ENCODE results near the gene SLAMF8. TPM values are rescaled to one million over a fixed set of nuclear protein-coding genes. Genes with fewer than 3 reads are reported as not detected.
A peak's percentile ranks its signal among the peaks of the same experiment; 100 is the strongest.

SLAMF8 gene
- total RNA-seq, 1 experiment from 2014 or later: not detected

- Mint-ChIP-seq H3K36me3 (ENCODE audit: insufficient read depth, unreplicated experiment) (no peaks in the 10 kb centered on the region), H3K4me3 (ENCODE audit: unreplicated experiment) (no peak overlapping the region), H3K9me3 (ENCODE audit: unreplicated experiment) (no peaks in the 10 kb centered on the region), H3K4me1 (ENCODE audit: insufficient read depth, unreplicated experiment) (peaks cover 14% of the 10 kb centered on the region), H3K27ac (ENCODE audit: low read depth, unreplicated experiment) (no peak overlapping the region), H3K27me3 (ENCODE audit: insufficient read depth, unreplicated experiment) (no peaks in the 10 kb centered on the region)
- DNase-seq (ENCODE audit: unreplicated experiment): peak; percentile 71
- no TSS peak for BruUV-seq (replicated peaks)
- ChIA-PET POLR2A (interaction anchor here (2.6 to 6.1 kb wide), 3 partner anchors 8 to 26 kb away, joined by 9 to 82 read pairs (median 53); no protein-coding TSS in a partner anchor), CTCF (interaction anchor here (0.6 to 9.4 kb wide), 9 partner anchors 13 to 1179 kb away, joined by 3 to 164 read pairs (median 6); partner anchors contain the start of gene FCRL6)
- TF ChIP-seq CTCF (IDR thresholded peaks at IDR 0.05; ENCODE audit: unreplicated experiment): no peak
- intact Hi-C loops (cut with micrococcal nuclease): no loop called here
Observed at GRCh38 chr1:159877695-159878444, 51.2 kb downstream of the SLAMF8 start.

GRCh38 chr1:159879136-159879535 is 52.5 kb downstream of the SLAMF8 start:
- TF ChIP-seq CTCF (IDR thresholded peaks at IDR 0.05; ENCODE audit: unreplicated experiment): no peak
- POLR2A ChIA-PET: interaction anchor here (0.6 to 6.1 kb wide), 7 partner anchors 10 to 246 kb away, joined by 3 to 82 read pairs (median 3); partner anchors contain the start of gene DUSP23
- Mint-ChIP-seq H3K27me3 (ENCODE audit: insufficient read depth, unreplicated experiment) (no peaks in the 10 kb centered on the region), H3K27ac (ENCODE audit: low read depth, unreplicated experiment) (no peak overlapping the region), H3K4me1 (ENCODE audit: insufficient read depth, unreplicated experiment) (peaks cover 14% of the 10 kb centered on the region), H3K9me3 (ENCODE audit: unreplicated experiment) (no peaks in the 10 kb centered on the region), H3K36me3 (ENCODE audit: insufficient read depth, unreplicated experiment) (no peaks in the 10 kb centered on the region), H3K4me3 (ENCODE audit: unreplicated experiment) (no peak overlapping the region)
- intact Hi-C loops (cut with micrococcal nuclease): no loop called here
- DNase-seq (ENCODE audit: unreplicated experiment): no peak
- BruUV-seq (replicated peaks): no TSS peak
- CTCF ChIA-PET: interaction anchor here (0.6 to 9.4 kb wide), 12 partner anchors 8 to 732 kb away, joined by 3 to 164 read pairs (median 6); partner anchors contain the start of genes FCRL6 and TAGLN2

GRCh38 chr1:159879977-159880376 is 53.3 kb downstream of the SLAMF8 start:
- no peak for TF ChIP-seq CTCF (IDR thresholded peaks at IDR 0.05; ENCODE audit: unreplicated experiment)
- Mint-ChIP-seq H3K9me3 (ENCODE audit: unreplicated experiment) (no peaks in the 10 kb centered on the region), H3K27ac (ENCODE audit: low read depth, unreplicated experiment) (no peak overlapping the region), H3K4me3 (ENCODE audit: unreplicated experiment) (no peak overlapping the region), H3K4me1 (ENCODE audit: insufficient read depth, unreplicated experiment) (peaks cover 14% of the 10 kb centered on the region), H3K27me3 (ENCODE audit: insufficient read depth, unreplicated experiment) (no peaks in the 10 kb centered on the region), H3K36me3 (ENCODE audit: insufficient read depth, unreplicated experiment) (no peaks in the 10 kb centered on the region)
- DNase-seq (ENCODE audit: unreplicated experiment): peak; percentile 93
- no TSS peak for BruUV-seq (replicated peaks)
- ChIA-PET CTCF (interaction anchor here (0.7 to 9.4 kb wide), 15 partner anchors 9 to 719 kb away, joined by 3 to 164 read pairs (median 7); no protein-coding TSS in a partner anchor), POLR2A (interaction anchor here (0.7 to 6.1 kb wide), 8 partner anchors 10 to 99 kb away, joined by 3 to 82 read pairs (median 12); partner anchors contain the start of gene DUSP23)
- intact Hi-C loops (cut with micrococcal nuclease): no loop called here

GRCh38 chr1:159880430-159880829 is 53.8 kb downstream of the SLAMF8 start:
- ChIA-PET POLR2A (interaction anchor here (0.7 to 6.1 kb wide), 9 partner anchors 11 to 99 kb away, joined by 3 to 82 read pairs (median 10); partner anchors contain the start of gene DUSP23), CTCF (interaction anchor here (0.7 to 9.4 kb wide), 23 partner anchors 8 to 720 kb away, joined by 3 to 164 read pairs (median 5); no protein-coding TSS in a partner anchor)
- intact Hi-C loops (cut with micrococcal nuclease): no loop called here
- no peak for TF ChIP-seq CTCF (IDR thresholded peaks at IDR 0.05; ENCODE audit: unreplicated experiment)
- DNase-seq (ENCODE audit: unreplicated experiment): no peak
- Mint-ChIP-seq H3K36me3 (ENCODE audit: insufficient read depth, unreplicated experiment) (no peaks in the 10 kb centered on the region), H3K27me3 (ENCODE audit: insufficient read depth, unreplicated experiment) (no peaks in the 10 kb centered on the region), H3K9me3 (ENCODE audit: unreplicated experiment) (no peaks in the 10 kb centered on the region), H3K27ac (ENCODE audit: low read depth, unreplicated experiment) (no peak overlapping the region), H3K4me3 (ENCODE audit: unreplicated experiment) (no peak overlapping the region), H3K4me1 (ENCODE audit: insufficient read depth, unreplicated experiment) (peaks cover 14% of the 10 kb centered on the region)
- BruUV-seq (replicated peaks): no TSS peak
